Endothelial cell of umbilical vein (primary cell): ENCODE data around the gene ANGPTL2. TPM values are rescaled to one million over a fixed set of nuclear protein-coding genes. Genes with fewer than 3 reads are reported as not detected.

Experiments
- BruUV-seq: library from RNA; stranded (reverse); fragments of 400-500 nt; replicated peaks from 2 replicates; lab custom pipeline; 2021; lab: Mats Ljungman, UMichigan
- CTCF ChIA-PET: fragments of 300-600, 350-600 bp; sonication (Branson Sonifier 250); formaldehyde crosslinking; loops from one replicate; lab custom pipeline; 2021; ENCODE audit warnings: antibody characterized with exemption, inconsistent platforms; lab: Charles Lee
- POLR2A ChIA-PET: fragments of 300-600, 350-600 bp; sonication (Branson Sonifier 250); formaldehyde crosslinking; loops from one replicate; lab custom pipeline; 2021; ENCODE audit warnings: antibody characterized with exemption, inconsistent platforms; lab: Charles Lee
- DNase-seq: peaks from one replicate; pipeline ENCODE4 v3.0.0-alpha.2; 2011; ENCODE audit warnings: low read depth, low spot score
- FAIRE-seq: peaks from 2 replicates; lab custom pipeline; 2011; peaks lifted over from hg19 to GRCh38; lab: Jason Lieb, UNC
- H2AFZ ChIP-seq: 2 replicates; pipeline ENCODE4 v1.6.0; 2012; ENCODE audit warnings: low read depth, low read length, control low read depth, inconsistent platforms
- H3K27ac ChIP-seq: 2 replicates; pipeline ENCODE4 v1.5.1; 2011; ENCODE audit warnings: low read depth, mild to moderate bottlenecking, control low read depth, low read length, moderate library complexity; ENCODE audit not compliant: insufficient read depth
- H3K27me3 ChIP-seq, 2 experiments: 2 replicates each; pipeline versions ENCODE4 v1.6.0 to v1.6.1; 2011; ENCODE audit warnings: low read length in 2 of 2, mixed read lengths in 1 of 2; ENCODE audit not compliant: control insufficient read depth in 2 of 2, insufficient read depth in 2 of 2
- H3K36me3 ChIP-seq, 2 experiments: 2 replicates in 1 of 2; 3 replicates in 1 of 2; pipeline ENCODE4 v1.5.1; 2011; ENCODE audit warnings: low read length in 2 of 2, mild to moderate bottlenecking in 1 of 2, moderate library complexity in 1 of 2; ENCODE audit not compliant: control insufficient read depth in 2 of 2, insufficient read depth in 2 of 2; ENCODE audit errors: extremely low read depth in 1 of 2
- H3K4me1 ChIP-seq: 3 replicates; pipeline ENCODE4 v1.5.1; 2011; ENCODE audit warnings: mild to moderate bottlenecking, low read length; ENCODE audit not compliant: control insufficient read depth, insufficient read depth; ENCODE audit errors: extremely low read depth
- H3K4me2 ChIP-seq: 2 replicates; pipeline ENCODE4 v1.6.1; 2011; ENCODE audit warnings: low read length, control low read depth, mixed read lengths; ENCODE audit not compliant: insufficient read depth
- H3K4me3 ChIP-seq, 3 experiments: fragments of 200-600 bp in 1 of 3; sonication (generic), shearing (Covaris generic) in 1 of 3; replicated peaks in 1 of 3; 2 replicates each; pipeline ENCODE4 v1.5.1; 2011 to 2016; ENCODE audit warnings: control low read depth in 3 of 3, low read length in 3 of 3, mild to moderate bottlenecking in 2 of 3, inconsistent platforms in 1 of 3, low read depth in 1 of 3, moderate library complexity in 1 of 3; ENCODE audit not compliant: insufficient read depth in 1 of 3
- H3K79me2 ChIP-seq: 2 replicates; pipeline ENCODE4 v1.6.0; 2012; ENCODE audit warnings: low read length, inconsistent platforms; ENCODE audit not compliant: control insufficient read depth, insufficient read depth
- H3K9ac ChIP-seq: replicated peaks from 2 replicates; pipeline ENCODE3; 2011; ENCODE audit warnings: low read length, control low read depth; ENCODE audit not compliant: insufficient read depth; ENCODE audit errors: extremely low read depth
- H3K9me1 ChIP-seq: replicated peaks from 3 replicates; pipeline ENCODE4 v1.6.0; 2011; ENCODE audit warnings: mild to moderate bottlenecking, low read length; ENCODE audit not compliant: control insufficient read depth, insufficient read depth; ENCODE audit errors: extremely low read depth
- H3K9me3 ChIP-seq: replicated peaks from 2 replicates; pipeline ENCODE4 v1.5.1; 2012; ENCODE audit warnings: low read length, inconsistent platforms; ENCODE audit not compliant: control insufficient read depth, insufficient read depth
- H4K20me1 ChIP-seq: replicated peaks from 2 replicates; pipeline ENCODE3; 2011; ENCODE audit warnings: mild to moderate bottlenecking, low read length; ENCODE audit not compliant: control insufficient read depth, insufficient read depth; ENCODE audit errors: extremely low read depth
- EZH2 ChIP-seq: IDR thresholded peaks from 2 replicates; pipeline ENCODE4 v1.6.1; 2012; ENCODE audit warnings: borderline replicate concordance, low read depth, mild to moderate bottlenecking, moderate library complexity, low read length, inconsistent platforms; ENCODE audit not compliant: severe bottlenecking
- FOS ChIP-seq: IDR thresholded peaks from 2 replicates; pipeline ENCODE4 v1.6.1; 2011; ENCODE audit warnings: mild to moderate bottlenecking, low read length, moderate library complexity, borderline replicate concordance; ENCODE audit not compliant: insufficient read depth
- GATA2 ChIP-seq: IDR thresholded peaks from 2 replicates; pipeline ENCODE4 v1.7.0; 2011; ENCODE audit warnings: low read depth, mild to moderate bottlenecking, moderate library complexity, mixed read lengths, low read length; ENCODE audit not compliant: insufficient read length, insufficient read depth
- JUN ChIP-seq: IDR thresholded peaks from 2 replicates; pipeline ENCODE4 v1.6.1; 2011; ENCODE audit warnings: borderline replicate concordance, low read depth; ENCODE audit not compliant: insufficient read length, insufficient read depth
- MYC ChIP-seq: IDR thresholded peaks from one replicate; pipeline ENCODE4 v1.6.1; 2011; ENCODE audit warnings: mild to moderate bottlenecking, low read depth, low read length
- POLR2A ChIP-seq: IDR thresholded peaks from 2 replicates; pipeline ENCODE4 v1.6.1; 2012; ENCODE audit warnings: low read depth, mild to moderate bottlenecking, control low read depth, low read length
- POLR2AphosphoS5 ChIP-seq: IDR thresholded peaks from 2 replicates; pipeline ENCODE4 v1.6.1; 2012; ENCODE audit warnings: low read depth, mild to moderate bottlenecking, control low read depth, low read length, moderate library complexity; ENCODE audit not compliant: insufficient read depth
- dilution Hi-C: fragments of 300-500 bp; cut with MboI; formaldehyde crosslinking; loops from one replicate; pipeline ENCODE4 v1.15.0; 2019; ENCODE audit warnings: low sequenced_read_pairs; ENCODE audit not compliant: extremely low pct_ligation_motif_present
- intact Hi-C: fragments of 100-400 bp; cut with micrococcal nuclease; formaldehyde crosslinking; loops from one replicate; pipeline ENCODE4 v1.10.0; 2022
- polyA plus RNA-seq, 4 experiments: library from polyadenylated mRNA; depleted of rRNA in 3 of 4; stranded (reverse) in 3 of 4; unstranded in 1 of 4; fragments of >200 nt; gene quantifications; 2 replicates each; pipeline versions ENCODE4 v1.2.1 to v1.2.3, GENCODE V29; 2011 to 2012; ENCODE audit warnings: missing spikeins in 1 of 4
- total RNA-seq: library from RNA; stranded (reverse); gene quantifications from 2 replicates; pipeline ENCODE4 v1.2.3, GENCODE V29; 2021
- TF ChIP-seq, protein P1 (sequence below), 2 donors: IDR thresholded peaks; 1 replicate in 1 of 2; 2 replicates in 1 of 2; pipeline ENCODE4 v1.5.1; 2011; ENCODE audit warnings: low read length in 2 of 2, mild to moderate bottlenecking in 2 of 2, moderate library complexity in 2 of 2, control low read depth in 1 of 2, inconsistent platforms in 1 of 2, low read depth in 1 of 2; ENCODE audit not compliant: insufficient read depth in 1 of 2; ENCODE audit errors: extremely low read depth in 1 of 2
- TF ChIP-seq, protein P2 (sequence below): IDR thresholded peaks from 2 replicates; pipeline ENCODE4 v1.6.1; 2011; ENCODE audit not compliant: insufficient read depth, insufficient read length

ANGPTL2 gene
- total and polyA plus RNA-seq, 2 donors (not counting 3 experiments of a cell fraction or from before 2014, with no cell fraction given) = 15.1 to 24.5 TPM

DNA sequence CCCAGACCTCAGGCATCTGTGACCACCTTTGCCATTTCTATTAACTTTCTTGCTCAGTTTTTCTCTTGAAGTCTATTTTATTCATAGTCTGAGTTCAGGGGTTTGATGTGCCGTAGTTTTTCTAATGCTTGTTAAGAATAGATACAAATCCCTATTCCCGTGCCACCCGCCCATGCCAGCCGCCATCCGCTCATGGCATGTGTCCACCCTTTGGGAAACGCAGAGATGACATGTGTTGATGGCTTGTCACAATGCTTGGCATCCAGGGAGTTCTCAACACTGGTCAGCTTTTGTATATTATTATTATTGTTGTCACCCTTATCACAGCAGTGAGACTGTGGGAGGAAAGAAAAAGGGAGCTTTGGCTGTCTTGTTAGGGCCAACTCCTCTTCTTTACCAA lies 17.3 kb upstream of the ANGPTL2 start:
- TF ChIP-seq POLR2A (no peak), FOS (no peak), JUN (no peak), GATA2 (no peak), POLR2AphosphoS5 (no peak), MYC (no peak), EZH2 (no peak)
- TF ChIP-seq, protein P1, sequence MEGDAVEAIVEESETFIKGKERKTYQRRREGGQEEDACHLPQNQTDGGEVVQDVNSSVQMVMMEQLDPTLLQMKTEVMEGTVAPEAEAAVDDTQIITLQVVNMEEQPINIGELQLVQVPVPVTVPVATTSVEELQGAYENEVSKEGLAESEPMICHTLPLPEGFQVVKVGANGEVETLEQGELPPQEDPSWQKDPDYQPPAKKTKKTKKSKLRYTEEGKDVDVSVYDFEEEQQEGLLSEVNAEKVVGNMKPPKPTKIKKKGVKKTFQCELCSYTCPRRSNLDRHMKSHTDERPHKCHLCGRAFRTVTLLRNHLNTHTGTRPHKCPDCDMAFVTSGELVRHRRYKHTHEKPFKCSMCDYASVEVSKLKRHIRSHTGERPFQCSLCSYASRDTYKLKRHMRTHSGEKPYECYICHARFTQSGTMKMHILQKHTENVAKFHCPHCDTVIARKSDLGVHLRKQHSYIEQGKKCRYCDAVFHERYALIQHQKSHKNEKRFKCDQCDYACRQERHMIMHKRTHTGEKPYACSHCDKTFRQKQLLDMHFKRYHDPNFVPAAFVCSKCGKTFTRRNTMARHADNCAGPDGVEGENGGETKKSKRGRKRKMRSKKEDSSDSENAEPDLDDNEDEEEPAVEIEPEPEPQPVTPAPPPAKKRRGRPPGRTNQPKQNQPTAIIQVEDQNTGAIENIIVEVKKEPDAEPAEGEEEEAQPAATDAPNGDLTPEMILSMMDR (IDR thresholded peaks at IDR 0.05; ENCODE audit: extremely low read depth in 1 of 2, insufficient read depth in 1 of 2, low read depth in 1 of 2, low read length in 2 of 2) = no peak
- TF ChIP-seq, protein P2, sequence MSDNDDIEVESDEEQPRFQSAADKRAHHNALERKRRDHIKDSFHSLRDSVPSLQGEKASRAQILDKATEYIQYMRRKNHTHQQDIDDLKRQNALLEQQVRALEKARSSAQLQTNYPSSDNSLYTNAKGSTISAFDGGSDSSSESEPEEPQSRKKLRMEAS = no peak
- Histone ChIP-seq H3K4me2 (no peak overlapping the region), H3K79me2 (no peaks in the 10 kb centered on the region), H3K9me3 (no peaks in the 10 kb centered on the region), H3K27me3 (peaks cover 0 to 7% of the 10 kb centered on the region in 2 experiments), H3K27ac (no peak overlapping the region), H3K4me1 (no peaks in the 10 kb centered on the region), H2AFZ (no peak overlapping the region), H3K36me3 (no peaks in the 10 kb centered on the region), H3K9me1 (no peaks in the 10 kb centered on the region), H3K9ac (no peak overlapping the region), H3K4me3 (no peak overlapping the region), H4K20me1 (no peaks in the 10 kb centered on the region)
- dilution Hi-C loops = no loop called here
- ChIA-PET CTCF (no interaction called here), POLR2A (no interaction called here)
- BruUV-seq = no TSS peak
- intact Hi-C loops = no loop called here
- DNase-seq (no peak), FAIRE-seq (no peak)
